Hematopoietic multipotent progenitor cell treated with erythropoietin and hydrocortisone succinate and interleukin-3 and kit ligand, for 4 days (in vitro differentiated cells): ENCODE measurements around the gene PARD3B.
A peak's percentile ranks its signal among the peaks of the same experiment; 100 is the strongest.
"Not testable (repeated sequence)": the region's sequence is repeated elsewhere in the genome, so short reads cannot be mapped to it uniquely, and the experiment has no call there.

Experiments used
- DNase-seq: peaks from one replicate; pipeline ENCODE4 v3.0.0-alpha.2; 2015

The PARD3B gene

GRCh38 chr2:205216580-205216979 lies 671.3 kb downstream of the PARD3B start:
- no peak for DNase-seq

- no peak for DNase-seq
These were observed 671.7 kb downstream of the PARD3B start for GRCh38 chr2:205217004-205217403.

GRCh38 chr2:205218056-205218455 lies 672.8 kb downstream of the PARD3B start:
- DNase-seq: no peak

GRCh38 chr2:205218816-205219215 lies 673.5 kb downstream of the PARD3B start:
- not testable (repeated sequence) for DNase-seq

- no peak for DNase-seq
These were observed 675.3 kb downstream of the PARD3B start for GRCh38 chr2:205220559-205220958.

- no peak for DNase-seq
These were observed 686.8 kb downstream of the PARD3B start for GRCh38 chr2:205232086-205232485.

GRCh38 chr2:205235434-205235833 lies 690.2 kb downstream of the PARD3B start:
- DNase-seq: no peak

GRCh38 chr2:205237524-205237923 lies 692.2 kb downstream of the PARD3B start:
- DNase-seq: peak; percentile 2

GRCh38 chr2:205245001-205245400 lies 699.7 kb downstream of the PARD3B start:
- no peak for DNase-seq

GRCh38 chr2:205245652-205246051 lies 700.4 kb downstream of the PARD3B start:
- DNase-seq: no peak

GRCh38 chr2:205259121-205259520 lies 713.8 kb downstream of the PARD3B start:
- no peak for DNase-seq

- DNase-seq: no peak
These were observed 716.3 kb downstream of the PARD3B start for GRCh38 chr2:205261516-205262020.

- no peak for DNase-seq
These were observed 722.0 kb downstream of the PARD3B start for GRCh38 chr2:205267323-205267722.

GRCh38 chr2:205270689-205271088 lies 725.4 kb downstream of the PARD3B start:
- no peak for DNase-seq

GRCh38 chr2:205273148-205273547 lies 727.9 kb downstream of the PARD3B start:
- no peak for DNase-seq

GRCh38 chr2:205273627-205274026 lies 728.4 kb downstream of the PARD3B start:
- DNase-seq: no peak

GRCh38 chr2:205274801-205275200 lies 729.5 kb downstream of the PARD3B start:
- no peak for DNase-seq

GRCh38 chr2:205276116-205276777 lies 731.0 kb downstream of the PARD3B start:
- no peak for DNase-seq

GRCh38 chr2:205280596-205281236 lies 735.4 kb downstream of the PARD3B start:
- no peak for DNase-seq

- DNase-seq: no peak
These were observed 738.5 kb downstream of the PARD3B start for GRCh38 chr2:205283736-205284270.

- DNase-seq: no peak
These were observed 739.1 kb downstream of the PARD3B start for GRCh38 chr2:205284334-205284733.

- no peak for DNase-seq
These were observed 742.0 kb downstream of the PARD3B start for GRCh38 chr2:205287316-205287715.

- no peak for DNase-seq
These were observed 743.4 kb downstream of the PARD3B start for GRCh38 chr2:205288686-205289085.

GRCh38 chr2:205290299-205290698 lies 745.0 kb downstream of the PARD3B start:
- no peak for DNase-seq
